Breast epithelium (tissue), 3 donors: ENCODE data around the gene ANKRD36.
"Not testable (repeated sequence)": the region's sequence is repeated elsewhere in the genome, so short reads cannot be mapped to it uniquely, and the experiment has no call there.

Source experiments
- CTCF ChIP-seq, 3 donors: fragments of 450-650 bp; IDR thresholded peaks; one replicate each; pipeline ENCODE4 v1.5.1; 2016 to 2017; ENCODE audit warnings: antibody characterized with exemption in 3 of 3, mild to moderate bottlenecking in 3 of 3, moderate library complexity in 3 of 3
- POLR2A ChIP-seq: fragments of 450-650 bp; IDR thresholded peaks from one replicate; pipeline ENCODE4 v1.6.1; 2016; ENCODE audit warnings: antibody characterized with exemption, mild to moderate bottlenecking, moderate library complexity

GRCh38 chr2:97082206-97082605, 30.7 kb upstream of the ANKRD36 start:
- not testable (repeated sequence) for TF ChIP-seq CTCF (IDR thresholded peaks at IDR 0.05); POLR2A
